Measurements from ENCODE around the gene EHD1.

EHD1 gene

GRCh38 chr11:64888729-64889511 lies 10.5 kb upstream of the EHD1 start:
- DNase-seq = no peak

- DNase-seq = no peak
Observed at GRCh38 chr11:64888406-64888728, 9.9 kb upstream of the EHD1 start.

GRCh38 chr11:64887757-64888405 lies 9.5 kb upstream of the EHD1 start:
- DNase-seq = peak; percentile 54

GRCh38 chr11:64887234-64887756 lies 8.9 kb upstream of the EHD1 start:
- no peak for DNase-seq

GRCh38 chr11:64885367-64886286 lies 7.2 kb upstream of the EHD1 start:
- no peak for DNase-seq

GRCh38 chr11:64884019-64884418 lies 5.6 kb upstream of the EHD1 start:
- DNase-seq = no peak

- DNase-seq = no peak
Observed at GRCh38 chr11:64883575-64883974, 5.2 kb upstream of the EHD1 start.

- no peak for DNase-seq
Observed at GRCh38 chr11:64882243-64882642, 3.8 kb upstream of the EHD1 start.

GRCh38 chr11:64881476-64881875 lies 3.1 kb upstream of the EHD1 start:
- DNase-seq = no peak

- DNase-seq = no peak
Observed at GRCh38 chr11:64880240-64881001, 2.0 kb upstream of the EHD1 start.

- no peak for DNase-seq
Observed at GRCh38 chr11:64879244-64879900, 951 bp upstream of the EHD1 start.

- no peak for DNase-seq
Observed at GRCh38 chr11:64878223-64878493, 263 bp downstream of the EHD1 start.

- DNase-seq = no peak
Observed at GRCh38 chr11:64877390-64878222, 815 bp downstream of the EHD1 start.

- no peak for DNase-seq
Observed at GRCh38 chr11:64876835-64877341, 1.5 kb downstream of the EHD1 start.

GRCh38 chr11:64876229-64876750 lies 2.1 kb downstream of the EHD1 start:
- DNase-seq = no peak

- DNase-seq = no peak
Observed at GRCh38 chr11:64875369-64876228, 2.8 kb downstream of the EHD1 start.

- DNase-seq = no peak
Observed at GRCh38 chr11:64874308-64875240, 3.8 kb downstream of the EHD1 start.

GRCh38 chr11:64872790-64873488 lies 5.5 kb downstream of the EHD1 start:
- DNase-seq = no peak
